NCI-H2107 treated with DMSO at 0.1 percent for 48 hours (cell line): Measurements from ENCODE around the gene GRIK3.
A peak's percentile ranks its signal among the peaks of the same experiment; 100 is the strongest.

Source experiments
- DNase-seq: peaks from one replicate; lab custom pipeline; 2025; ENCODE audit not compliant: unreplicated experiment; lab: John Stamatoyannopoulos, UW

GRIK3 gene

GRCh38 chr1:36796106-36796590 is 238.2 kb downstream of the GRIK3 start:
- no peak for DNase-seq

GRCh38 chr1:36794460-36794859 is 239.9 kb downstream of the GRIK3 start:
- no peak for DNase-seq

GRCh38 chr1:36793452-36793851 is 240.9 kb downstream of the GRIK3 start:
- no peak for DNase-seq

- DNase-seq: no peak
Measured at GRCh38 chr1:36792292-36792691, 242.0 kb downstream of the GRIK3 start.

- DNase-seq: no peak
Measured at GRCh38 chr1:36790191-36790590, 244.1 kb downstream of the GRIK3 start.

GRCh38 chr1:36789535-36789934 is 244.8 kb downstream of the GRIK3 start:
- DNase-seq: no peak

GRCh38 chr1:36787312-36787913 is 246.9 kb downstream of the GRIK3 start:
- no peak for DNase-seq

GRCh38 chr1:36786425-36786824 is 247.9 kb downstream of the GRIK3 start:
- DNase-seq: no peak

GRCh38 chr1:36784147-36784859 is 250.0 kb downstream of the GRIK3 start:
- DNase-seq: no peak

GRCh38 chr1:36783475-36783874 is 250.8 kb downstream of the GRIK3 start:
- no peak for DNase-seq

- no peak for DNase-seq
Measured at GRCh38 chr1:36782785-36783184, 251.5 kb downstream of the GRIK3 start.

- DNase-seq: no peak
Measured at GRCh38 chr1:36782085-36782484, 252.2 kb downstream of the GRIK3 start.

GRCh38 chr1:36781098-36781497 is 253.2 kb downstream of the GRIK3 start:
- no peak for DNase-seq

GRCh38 chr1:36778740-36779139 is 255.6 kb downstream of the GRIK3 start:
- no peak for DNase-seq

- DNase-seq: no peak
Measured at GRCh38 chr1:36776948-36777831, 257.1 kb downstream of the GRIK3 start.

- DNase-seq: no peak
Measured at GRCh38 chr1:36776256-36776655, 258.1 kb downstream of the GRIK3 start.

- peak; percentile 76 for DNase-seq
Measured at GRCh38 chr1:36775716-36776115, 258.6 kb downstream of the GRIK3 start.

GRCh38 chr1:36773827-36774541 is 260.3 kb downstream of the GRIK3 start:
- no peak for DNase-seq

- DNase-seq: no peak
Measured at GRCh38 chr1:36772647-36773495, 261.4 kb downstream of the GRIK3 start.

- no peak for DNase-seq
Measured at GRCh38 chr1:36771660-36772284, 262.5 kb downstream of the GRIK3 start.
